SK-N-SH (cell line): Measurements from ENCODE around the gene VIPR2. TPM values are rescaled to one million over a fixed set of nuclear protein-coding genes. Genes with fewer than 3 reads are reported as not detected.

Experiments used
- CTCF ChIA-PET: fragments of 300-600, 350-600 bp; formaldehyde crosslinking; extraction: SDS; loops from one replicate; lab custom pipeline; 2021; lab: Yijun Ruan, JAX
- POLR2A ChIA-PET: fragments of 350-600 bp; sonication (Branson Sonifier 250); formaldehyde crosslinking; extraction: SDS; loops from one replicate; lab custom pipeline; 2020; ENCODE audit warnings: antibody characterized with exemption, inconsistent platforms; lab: Yijun Ruan, JAX
- DNase-seq: peaks from one replicate; pipeline ENCODE4 v3.0.0; 2012
- H2AFZ ChIP-seq: fragments of 200-600 bp; sonication (generic); 2 replicates; pipeline ENCODE4 v1.8.1; 2016; ENCODE audit warnings: antibody characterized with exemption, mild to moderate bottlenecking, low read depth
- H3F3A ChIP-seq: fragments of 200-600 bp; sonication (generic); replicated peaks from 2 replicates; pipeline ENCODE3; 2016; ENCODE audit warnings: antibody characterized with exemption, mild to moderate bottlenecking; ENCODE audit not compliant: insufficient read depth
- H3K27ac ChIP-seq, 2 experiments: fragments of 200-500 bp in 1 of 2; fragments of 200-600 bp in 1 of 2; sonication (Bioruptor generic) in 1 of 2; sonication (generic), shearing (Covaris generic) in 1 of 2; 2 replicates each; pipeline versions ENCODE4 v1.5.1 to v1.6.1; 2014 to 2016; ENCODE audit warnings: low read depth in 2 of 2, inconsistent platforms in 1 of 2, low read length in 1 of 2, mild to moderate bottlenecking in 1 of 2, mixed read lengths in 1 of 2
- H3K27me3 ChIP-seq: fragments of 200-600 bp; sonication (generic), shearing (Covaris generic); 2 replicates; pipeline ENCODE4 v1.6.1; 2016; ENCODE audit warnings: mixed run types; ENCODE audit not compliant: insufficient read depth
- H3K36me3 ChIP-seq, 2 experiments: fragments of 200-500 bp in 1 of 2; fragments of 200-600 bp in 1 of 2; sonication (Bioruptor generic) in 1 of 2; sonication (generic) in 1 of 2; replicated peaks in 1 of 2; 2 replicates each; pipeline versions ENCODE3 to v1.5.1; 2014 to 2016; ENCODE audit warnings: low read length in 1 of 2, mild to moderate bottlenecking in 1 of 2; ENCODE audit not compliant: insufficient read depth in 2 of 2, control insufficient read depth in 1 of 2
- H3K4me1 ChIP-seq, 2 experiments: fragments of 200-500 bp in 1 of 2; fragments of 200-600 bp in 1 of 2; sonication (Bioruptor generic) in 1 of 2; sonication (generic), shearing (Covaris generic) in 1 of 2; 2 replicates each; pipeline versions ENCODE4 v1.5.1 to v1.6.1; 2014 to 2016; ENCODE audit warnings: low read depth in 1 of 2, low read length in 1 of 2, mixed run types in 1 of 2; ENCODE audit not compliant: insufficient read depth in 2 of 2, control insufficient read depth in 1 of 2
- H3K4me2 ChIP-seq: fragments of 200-600 bp; sonication (generic), shearing (Covaris generic); 2 replicates; pipeline ENCODE4 v1.6.1; 2017; ENCODE audit warnings: mixed run types
- H3K4me3 ChIP-seq, 2 experiments: fragments of 200-500 bp in 1 of 2; fragments of 200-600 bp in 1 of 2; sonication (Bioruptor generic) in 1 of 2; sonication (generic), shearing (Covaris generic) in 1 of 2; 2 replicates each; pipeline versions ENCODE4 v1.5.1 to v1.8.1; 2014 to 2016; ENCODE audit warnings: low read depth in 2 of 2, inconsistent platforms in 1 of 2, low read length in 1 of 2, mild to moderate bottlenecking in 1 of 2, mixed read lengths in 1 of 2, moderate library complexity in 1 of 2
- H3K79me2 ChIP-seq: fragments of 200-600 bp; sonication (generic); 2 replicates; pipeline ENCODE4 v1.8.1; 2017; ENCODE audit warnings: mild to moderate bottlenecking; ENCODE audit not compliant: insufficient read depth
- H3K9ac ChIP-seq: fragments of 200-600 bp; sonication (generic); 2 replicates; pipeline ENCODE4 v1.6.1; 2017; ENCODE audit warnings: mixed run types
- H3K9me2 ChIP-seq: fragments of 200-600 bp; sonication (generic); 2 replicates; pipeline ENCODE4 v1.6.1; 2017; ENCODE audit warnings: mixed run types
- H3K9me3 ChIP-seq: fragments of 200-600 bp; sonication (generic); 2 replicates; pipeline ENCODE4 v1.6.1; 2017; ENCODE audit warnings: mixed run types, mild to moderate bottlenecking, moderate library complexity
- H4K20me1 ChIP-seq: fragments of 200-600 bp; sonication (generic); 2 replicates; pipeline ENCODE4 v1.6.1; 2017; ENCODE audit warnings: mild to moderate bottlenecking, mixed run types; ENCODE audit not compliant: insufficient read depth
- CHD2 ChIP-seq: fragments of 150-350 bp; IDR thresholded peaks from 2 replicates; pipeline ENCODE4 v1.6.1; 2018; ENCODE audit warnings: low read length; ENCODE audit not compliant: partially characterized antibody
- ELF1 ChIP-seq: IDR thresholded peaks from 2 replicates; pipeline ENCODE4 v1.4.0; 2012
- EP300 ChIP-seq, 2 experiments: IDR thresholded peaks; 2 replicates each; pipeline versions ENCODE4 v1.4.0 to v1.6.1; 2012; ENCODE audit warnings: borderline replicate concordance in 1 of 2, low read depth in 1 of 2, low read length in 1 of 2
- JUND ChIP-seq: IDR thresholded peaks from 2 replicates; pipeline ENCODE4 v1.4.0; 2012
- MXI1 ChIP-seq: IDR thresholded peaks from 2 replicates; pipeline ENCODE4 v1.6.1; 2012; ENCODE audit warnings: mild to moderate bottlenecking, low read depth, low read length, improper control_type of control experiment
- NFIC ChIP-seq: IDR thresholded peaks from 2 replicates; pipeline ENCODE4 v1.4.0; 2012; ENCODE audit warnings: borderline replicate concordance
- NRF1 ChIP-seq: IDR thresholded peaks from 2 replicates; pipeline ENCODE4 v1.6.1; 2012; ENCODE audit warnings: low read depth, mild to moderate bottlenecking, low read length
- RCOR1 ChIP-seq: fragments of 150-350 bp; IDR thresholded peaks from 2 replicates; pipeline ENCODE4 v1.6.1; 2017; ENCODE audit warnings: antibody characterized with exemption, low read length
- SIN3A ChIP-seq: IDR thresholded peaks from 2 replicates; pipeline ENCODE4 v1.6.1; 2012; ENCODE audit warnings: low read depth, mild to moderate bottlenecking, low read length, moderate library complexity, borderline replicate concordance
- SMC3 ChIP-seq: IDR thresholded peaks from 2 replicates; pipeline ENCODE4 v1.6.1; 2012; ENCODE audit warnings: low read depth, low read length, improper control_type of control experiment
- TCF12 ChIP-seq: IDR thresholded peaks from 2 replicates; pipeline ENCODE4 v1.4.0; 2012
- TEAD4 ChIP-seq: IDR thresholded peaks from 2 replicates; pipeline ENCODE4 v1.4.0; 2012; ENCODE audit warnings: mild to moderate bottlenecking, borderline replicate concordance; ENCODE audit not compliant: insufficient read depth
- WGBS: methylation state at CpG from one replicate; pipeline ENCODE4 v1.1.6; 2017; ENCODE audit warnings: low lambda C conversion rate; 5-methylcytosine and 5-hydroxymethylcytosine counted together
- polyA plus RNA-seq, 3 experiments: library from polyadenylated mRNA; depleted of rRNA; stranded (reverse); fragments of >200 nt; gene quantifications; 2 replicates each; pipeline ENCODE4 v1.2.3, GENCODE V29; 2012
- TF ChIP-seq, protein P1 (sequence below): IDR thresholded peaks from 2 replicates; pipeline ENCODE4 v1.4.0; 2012; ENCODE audit warnings: low read depth, borderline replicate concordance
- TF ChIP-seq, protein P2 (sequence below): IDR thresholded peaks from 2 replicates; pipeline ENCODE4 v1.6.1; 2012; ENCODE audit warnings: mild to moderate bottlenecking, low read depth, low read length, moderate library complexity
- TF ChIP-seq, protein P3 (sequence below): fragments of 200-600 bp; sonication (generic); IDR thresholded peaks from 2 replicates; pipeline ENCODE4 v1.6.1; 2017; ENCODE audit warnings: antibody characterized with exemption, mild to moderate bottlenecking, moderate library complexity
- TF ChIP-seq, protein P4 (sequence below): IDR thresholded peaks from 2 replicates; pipeline ENCODE4 v1.4.0; 2012; ENCODE audit warnings: low read depth
- TF ChIP-seq, protein P5 (sequence below): fragments of 150-350 bp; IDR thresholded peaks from 2 replicates; pipeline ENCODE4 v1.6.1; 2016; ENCODE audit warnings: mild to moderate bottlenecking, low read depth, low read length

VIPR2 gene
- polyA plus RNA-seq, 1 of the 3 experiments (the other 2 are of a cell fraction): not detected

DNA sequence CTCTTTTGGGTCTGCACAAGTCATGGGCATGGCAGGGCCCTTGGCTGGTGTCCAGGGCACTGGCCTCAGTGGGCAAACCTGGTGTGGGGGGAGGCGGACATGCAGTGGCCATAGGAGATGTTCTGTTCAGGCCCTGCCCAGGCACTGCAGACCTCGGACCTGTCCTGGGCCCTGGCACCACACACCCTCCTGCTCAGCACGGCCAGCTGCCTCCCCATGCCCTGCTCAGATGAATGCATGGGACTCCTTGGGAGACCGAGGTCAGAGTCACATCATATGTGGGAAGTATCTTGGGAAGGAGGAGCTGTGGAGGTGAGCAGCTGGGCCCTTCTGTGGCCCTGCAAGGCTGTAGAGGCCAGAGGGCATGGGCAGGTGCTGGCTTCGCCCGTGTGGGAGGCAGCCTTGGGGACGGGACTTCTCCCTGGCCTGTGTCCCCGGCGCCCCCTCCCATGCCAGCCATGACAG is 130.8 kb downstream of the VIPR2 start:
- Histone ChIP-seq H3K9me3 (no peaks in the 10 kb centered on the region), H3K9ac (no peak overlapping the region), H3K4me3 (no peak overlapping the region), H3K4me2 (no peak overlapping the region), H3K27ac (no peak overlapping the region), H3K27me3 (no peaks in the 10 kb centered on the region), H3K9me2 (no peaks in the 10 kb centered on the region), H4K20me1 (no peaks in the 10 kb centered on the region), H3K36me3 (no peaks in the 10 kb centered on the region), H3K4me1 (peaks cover 0 to 17% of the 10 kb centered on the region in 2 experiments; a peak in 1 of 4 replicates), H2AFZ (no peak overlapping the region), H3K79me2 (no peaks in the 10 kb centered on the region), H3F3A (no peaks in the 10 kb centered on the region)
- no peak for DNase-seq
- POLR2A ChIA-PET: no interaction called here
- 35% methylated on average over 3 of the region's 9 CpGs for WGBS
- TF ChIP-seq, protein P1, sequence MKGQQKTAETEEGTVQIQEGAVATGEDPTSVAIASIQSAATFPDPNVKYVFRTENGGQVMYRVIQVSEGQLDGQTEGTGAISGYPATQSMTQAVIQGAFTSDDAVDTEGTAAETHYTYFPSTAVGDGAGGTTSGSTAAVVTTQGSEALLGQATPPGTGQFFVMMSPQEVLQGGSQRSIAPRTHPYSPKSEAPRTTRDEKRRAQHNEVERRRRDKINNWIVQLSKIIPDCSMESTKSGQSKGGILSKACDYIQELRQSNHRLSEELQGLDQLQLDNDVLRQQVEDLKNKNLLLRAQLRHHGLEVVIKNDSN: no peak
- TF ChIP-seq TCF12: no peak
- TF ChIP-seq, protein P2, sequence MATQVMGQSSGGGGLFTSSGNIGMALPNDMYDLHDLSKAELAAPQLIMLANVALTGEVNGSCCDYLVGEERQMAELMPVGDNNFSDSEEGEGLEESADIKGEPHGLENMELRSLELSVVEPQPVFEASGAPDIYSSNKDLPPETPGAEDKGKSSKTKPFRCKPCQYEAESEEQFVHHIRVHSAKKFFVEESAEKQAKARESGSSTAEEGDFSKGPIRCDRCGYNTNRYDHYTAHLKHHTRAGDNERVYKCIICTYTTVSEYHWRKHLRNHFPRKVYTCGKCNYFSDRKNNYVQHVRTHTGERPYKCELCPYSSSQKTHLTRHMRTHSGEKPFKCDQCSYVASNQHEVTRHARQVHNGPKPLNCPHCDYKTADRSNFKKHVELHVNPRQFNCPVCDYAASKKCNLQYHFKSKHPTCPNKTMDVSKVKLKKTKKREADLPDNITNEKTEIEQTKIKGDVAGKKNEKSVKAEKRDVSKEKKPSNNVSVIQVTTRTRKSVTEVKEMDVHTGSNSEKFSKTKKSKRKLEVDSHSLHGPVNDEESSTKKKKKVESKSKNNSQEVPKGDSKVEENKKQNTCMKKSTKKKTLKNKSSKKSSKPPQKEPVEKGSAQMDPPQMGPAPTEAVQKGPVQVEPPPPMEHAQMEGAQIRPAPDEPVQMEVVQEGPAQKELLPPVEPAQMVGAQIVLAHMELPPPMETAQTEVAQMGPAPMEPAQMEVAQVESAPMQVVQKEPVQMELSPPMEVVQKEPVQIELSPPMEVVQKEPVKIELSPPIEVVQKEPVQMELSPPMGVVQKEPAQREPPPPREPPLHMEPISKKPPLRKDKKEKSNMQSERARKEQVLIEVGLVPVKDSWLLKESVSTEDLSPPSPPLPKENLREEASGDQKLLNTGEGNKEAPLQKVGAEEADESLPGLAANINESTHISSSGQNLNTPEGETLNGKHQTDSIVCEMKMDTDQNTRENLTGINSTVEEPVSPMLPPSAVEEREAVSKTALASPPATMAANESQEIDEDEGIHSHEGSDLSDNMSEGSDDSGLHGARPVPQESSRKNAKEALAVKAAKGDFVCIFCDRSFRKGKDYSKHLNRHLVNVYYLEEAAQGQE: no peak
- TF ChIP-seq, protein P3, sequence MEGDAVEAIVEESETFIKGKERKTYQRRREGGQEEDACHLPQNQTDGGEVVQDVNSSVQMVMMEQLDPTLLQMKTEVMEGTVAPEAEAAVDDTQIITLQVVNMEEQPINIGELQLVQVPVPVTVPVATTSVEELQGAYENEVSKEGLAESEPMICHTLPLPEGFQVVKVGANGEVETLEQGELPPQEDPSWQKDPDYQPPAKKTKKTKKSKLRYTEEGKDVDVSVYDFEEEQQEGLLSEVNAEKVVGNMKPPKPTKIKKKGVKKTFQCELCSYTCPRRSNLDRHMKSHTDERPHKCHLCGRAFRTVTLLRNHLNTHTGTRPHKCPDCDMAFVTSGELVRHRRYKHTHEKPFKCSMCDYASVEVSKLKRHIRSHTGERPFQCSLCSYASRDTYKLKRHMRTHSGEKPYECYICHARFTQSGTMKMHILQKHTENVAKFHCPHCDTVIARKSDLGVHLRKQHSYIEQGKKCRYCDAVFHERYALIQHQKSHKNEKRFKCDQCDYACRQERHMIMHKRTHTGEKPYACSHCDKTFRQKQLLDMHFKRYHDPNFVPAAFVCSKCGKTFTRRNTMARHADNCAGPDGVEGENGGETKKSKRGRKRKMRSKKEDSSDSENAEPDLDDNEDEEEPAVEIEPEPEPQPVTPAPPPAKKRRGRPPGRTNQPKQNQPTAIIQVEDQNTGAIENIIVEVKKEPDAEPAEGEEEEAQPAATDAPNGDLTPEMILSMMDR: no peak
- TF ChIP-seq, protein P4, sequence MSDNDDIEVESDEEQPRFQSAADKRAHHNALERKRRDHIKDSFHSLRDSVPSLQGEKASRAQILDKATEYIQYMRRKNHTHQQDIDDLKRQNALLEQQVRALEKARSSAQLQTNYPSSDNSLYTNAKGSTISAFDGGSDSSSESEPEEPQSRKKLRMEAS: no peak
- no peak for TF ChIP-seq SIN3A
- TF ChIP-seq TEAD4: no peak
- no peak for TF ChIP-seq NFIC
- TF ChIP-seq SMC3: no peak
- TF ChIP-seq MXI1: no peak
- no peak for TF ChIP-seq JUND
- TF ChIP-seq NRF1: no peak
- TF ChIP-seq, protein P5, sequence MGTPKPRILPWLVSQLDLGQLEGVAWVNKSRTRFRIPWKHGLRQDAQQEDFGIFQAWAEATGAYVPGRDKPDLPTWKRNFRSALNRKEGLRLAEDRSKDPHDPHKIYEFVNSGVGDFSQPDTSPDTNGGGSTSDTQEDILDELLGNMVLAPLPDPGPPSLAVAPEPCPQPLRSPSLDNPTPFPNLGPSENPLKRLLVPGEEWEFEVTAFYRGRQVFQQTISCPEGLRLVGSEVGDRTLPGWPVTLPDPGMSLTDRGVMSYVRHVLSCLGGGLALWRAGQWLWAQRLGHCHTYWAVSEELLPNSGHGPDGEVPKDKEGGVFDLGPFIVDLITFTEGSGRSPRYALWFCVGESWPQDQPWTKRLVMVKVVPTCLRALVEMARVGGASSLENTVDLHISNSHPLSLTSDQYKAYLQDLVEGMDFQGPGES: no peak
- no peak for TF ChIP-seq CHD2
- TF ChIP-seq ELF1: no peak
- no peak for TF ChIP-seq RCOR1
- TF ChIP-seq EP300 (IDR thresholded peaks at IDR 0.05; ENCODE audit: borderline replicate concordance in 1 of 2, low read depth in 1 of 2, low read length in 1 of 2): no peak
- CTCF ChIA-PET: interaction anchor here (1.6 kb wide), 1 partner anchor 13 kb away, joined by 4 read pairs; no protein-coding TSS in a partner anchor
